Transverse colon (tissue), 3 donors: ENCODE data around the gene LIN7C.

Source experiments
- POLR2A ChIP-seq: fragments of 450-650 bp; IDR thresholded peaks from one replicate; pipeline ENCODE4 v1.6.1; 2016; ENCODE audit warnings: antibody characterized with exemption, mild to moderate bottlenecking, moderate library complexity
- TF ChIP-seq, protein P1 (sequence below), 5 experiments: fragments of 200-600 bp in 3 of 5; fragments of 450-650 bp in 2 of 5; sonication (generic) in 3 of 5; IDR thresholded peaks; 1 replicate in 2 of 5; 2 replicates in 3 of 5; pipeline ENCODE4 v1.5.1; 2016 to 2017; ENCODE audit warnings: antibody characterized with exemption in 5 of 5, inconsistent platforms in 3 of 5, mild to moderate bottlenecking in 2 of 5, moderate library complexity in 1 of 5

DNA sequence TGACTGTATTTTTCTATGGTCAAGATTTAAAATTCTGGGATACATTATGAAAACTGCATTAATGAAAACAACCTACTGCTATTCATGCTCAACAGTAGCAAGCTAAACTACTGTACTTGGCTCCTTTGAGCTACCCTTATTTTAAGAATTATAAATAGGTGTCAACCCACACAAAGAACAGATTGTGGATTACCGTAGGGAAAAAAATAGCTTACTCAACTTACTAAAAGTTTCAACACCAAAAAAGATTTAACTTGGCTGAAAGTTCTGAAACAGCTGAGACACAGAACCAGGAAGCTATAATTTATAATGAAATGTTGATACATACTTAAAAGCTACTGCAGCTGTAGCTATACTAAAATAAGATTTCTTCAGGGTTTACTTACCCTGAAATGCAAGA is 10.1 kb downstream of the LIN7C start:
- TF ChIP-seq, protein P1, sequence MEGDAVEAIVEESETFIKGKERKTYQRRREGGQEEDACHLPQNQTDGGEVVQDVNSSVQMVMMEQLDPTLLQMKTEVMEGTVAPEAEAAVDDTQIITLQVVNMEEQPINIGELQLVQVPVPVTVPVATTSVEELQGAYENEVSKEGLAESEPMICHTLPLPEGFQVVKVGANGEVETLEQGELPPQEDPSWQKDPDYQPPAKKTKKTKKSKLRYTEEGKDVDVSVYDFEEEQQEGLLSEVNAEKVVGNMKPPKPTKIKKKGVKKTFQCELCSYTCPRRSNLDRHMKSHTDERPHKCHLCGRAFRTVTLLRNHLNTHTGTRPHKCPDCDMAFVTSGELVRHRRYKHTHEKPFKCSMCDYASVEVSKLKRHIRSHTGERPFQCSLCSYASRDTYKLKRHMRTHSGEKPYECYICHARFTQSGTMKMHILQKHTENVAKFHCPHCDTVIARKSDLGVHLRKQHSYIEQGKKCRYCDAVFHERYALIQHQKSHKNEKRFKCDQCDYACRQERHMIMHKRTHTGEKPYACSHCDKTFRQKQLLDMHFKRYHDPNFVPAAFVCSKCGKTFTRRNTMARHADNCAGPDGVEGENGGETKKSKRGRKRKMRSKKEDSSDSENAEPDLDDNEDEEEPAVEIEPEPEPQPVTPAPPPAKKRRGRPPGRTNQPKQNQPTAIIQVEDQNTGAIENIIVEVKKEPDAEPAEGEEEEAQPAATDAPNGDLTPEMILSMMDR (IDR thresholded peaks at IDR 0.05): no peak
- no peak for TF ChIP-seq POLR2A
